Natural killer cell (primary cell): ENCODE results near the gene CCDC187. TPM values are rescaled to one million over a fixed set of nuclear protein-coding genes. Genes with fewer than 3 reads are reported as not detected.

Experiments used
- ATAC-seq, 3 donors: fragments of 150-1000 bp in 2 of 3; fragments of 200-7000 bp in 1 of 3; cut with Tn5 transposase; 1 replicate in 1 of 3; 2 replicates in 2 of 3; pipeline ENCODE4 v1.10.0; 2021; ENCODE audit warnings: mild to moderate bottlenecking in 2 of 3, moderate library complexity in 2 of 3
- DNase-seq, 2 donors: peaks; one replicate each; pipeline versions ENCODE4 v3.0.0 to v3.0.0-alpha.2; 2013 to 2021; ENCODE audit warnings: mixed read lengths in 1 of 2
- H3K27ac ChIP-seq: one replicate; pipeline ENCODE4 v1.5.1; 2013; ENCODE audit warnings: mild to moderate bottlenecking, low read length
- H3K27me3 ChIP-seq: one replicate; pipeline ENCODE4 v1.6.1; 2013; ENCODE audit warnings: low read length; ENCODE audit not compliant: control insufficient read depth, insufficient read depth
- H3K36me3 ChIP-seq: one replicate; pipeline ENCODE4 v1.6.1; 2013; ENCODE audit warnings: low read length; ENCODE audit not compliant: control insufficient read depth, insufficient read depth
- H3K4me1 ChIP-seq: one replicate; pipeline ENCODE4 v1.6.1; 2013; ENCODE audit warnings: low read length; ENCODE audit not compliant: control insufficient read depth, insufficient read depth
- H3K4me3 ChIP-seq: one replicate; pipeline ENCODE4 v1.5.1; 2013; ENCODE audit warnings: low read length
- H3K9me3 ChIP-seq: one replicate; pipeline ENCODE4 v1.6.1; 2013; ENCODE audit warnings: low read length; ENCODE audit not compliant: control insufficient read depth, insufficient read depth
- H3K27ac Mint-ChIP-seq, 2 donors: one replicate each; pipeline ENCODE4 v1.8.0; 2022; ENCODE audit warnings: mild to moderate bottlenecking in 2 of 2, mixed read lengths in 2 of 2, moderate library complexity in 1 of 2
- H3K27me3 Mint-ChIP-seq, 2 donors: one replicate each; pipeline ENCODE4 v1.8.0; 2022; ENCODE audit warnings: low read depth in 2 of 2, mixed read lengths in 2 of 2
- H3K36me3 Mint-ChIP-seq: one replicate; pipeline ENCODE4 v1.8.0; 2022; ENCODE audit warnings: mixed read lengths
- H3K4me1 Mint-ChIP-seq, 2 donors: one replicate each; pipeline ENCODE4 v1.8.0; 2022; ENCODE audit warnings: mixed read lengths in 2 of 2
- H3K4me3 Mint-ChIP-seq: one replicate; pipeline ENCODE4 v1.8.0; 2022; ENCODE audit warnings: mild to moderate bottlenecking, moderate library complexity, mixed read lengths
- H3K9me3 Mint-ChIP-seq, 2 donors: one replicate each; pipeline ENCODE4 v1.8.0; 2022; ENCODE audit warnings: mixed read lengths in 2 of 2
- WGBS: methylation state at CpG from one replicate; pipeline ENCODE4 v1.1.7; 2013; ENCODE audit warnings: missing lambda C conversion rate; ENCODE audit not compliant: insufficient coverage; 5-methylcytosine and 5-hydroxymethylcytosine counted together
- intact Hi-C: fragments of 100-400 bp; cut with micrococcal nuclease; formaldehyde crosslinking; loops from one replicate; pipeline ENCODE4 v1.14.2; 2022
- total RNA-seq, 4 donors: library from RNA; stranded (reverse); fragments of 120-200 nt in 1 of 4; gene quantifications; one replicate each; pipeline versions ENCODE4 v1.2.3 to v1.2.4, GENCODE V29; 2013 to 2022
- TF ChIP-seq, protein P1 (sequence below): fragments of 200-600 bp; IDR thresholded peaks from one replicate; pipeline ENCODE4 v1.8.0; 2022; ENCODE audit warnings: antibody characterized with exemption

CCDC187 gene
- total RNA-seq, 3 donors from 2014 or later (not counting 1 experiment from before 2014, with no cell fraction given): 0.18 TPM; not detected in 2

DNA sequence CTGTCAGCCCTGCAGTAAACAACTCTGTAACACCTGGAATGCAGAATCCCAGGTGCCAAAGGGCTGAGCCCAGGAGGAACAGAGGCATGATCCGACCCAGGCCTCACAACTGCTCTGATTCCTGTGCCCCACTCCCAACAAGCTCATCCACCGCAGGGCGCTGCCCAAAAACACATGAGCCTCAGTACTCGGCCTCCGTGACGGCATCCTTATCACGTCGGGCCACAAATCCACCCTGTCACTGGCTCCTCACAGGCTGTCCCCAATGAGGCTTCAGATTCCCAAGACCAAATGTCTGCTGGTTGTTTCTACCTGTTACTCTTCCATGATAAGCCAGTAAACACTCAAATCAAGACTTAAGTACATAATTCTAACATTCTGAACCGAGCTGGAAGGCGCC, 73.5 kb downstream of the CCDC187 start:
- peaks cover 6% of the 10 kb centered on the region for H3K36me3 ChIP-seq
- H3K4me1 ChIP-seq: peaks cover 25% of the 10 kb centered on the region
- Mint-ChIP-seq H3K27me3 (no peaks in the 10 kb centered on the region), H3K4me3 (no peak overlapping the region), H3K9me3 (no peaks in the 10 kb centered on the region), H3K4me1 (peaks cover 26 to 35% of the 10 kb centered on the region in 2 donors), H3K36me3 (no peaks in the 10 kb centered on the region), H3K27ac (no peak overlapping the region)
- H3K9me3 ChIP-seq: no peaks in the 10 kb centered on the region
- H3K27me3 ChIP-seq: no peaks in the 10 kb centered on the region
- TF ChIP-seq, protein P1, sequence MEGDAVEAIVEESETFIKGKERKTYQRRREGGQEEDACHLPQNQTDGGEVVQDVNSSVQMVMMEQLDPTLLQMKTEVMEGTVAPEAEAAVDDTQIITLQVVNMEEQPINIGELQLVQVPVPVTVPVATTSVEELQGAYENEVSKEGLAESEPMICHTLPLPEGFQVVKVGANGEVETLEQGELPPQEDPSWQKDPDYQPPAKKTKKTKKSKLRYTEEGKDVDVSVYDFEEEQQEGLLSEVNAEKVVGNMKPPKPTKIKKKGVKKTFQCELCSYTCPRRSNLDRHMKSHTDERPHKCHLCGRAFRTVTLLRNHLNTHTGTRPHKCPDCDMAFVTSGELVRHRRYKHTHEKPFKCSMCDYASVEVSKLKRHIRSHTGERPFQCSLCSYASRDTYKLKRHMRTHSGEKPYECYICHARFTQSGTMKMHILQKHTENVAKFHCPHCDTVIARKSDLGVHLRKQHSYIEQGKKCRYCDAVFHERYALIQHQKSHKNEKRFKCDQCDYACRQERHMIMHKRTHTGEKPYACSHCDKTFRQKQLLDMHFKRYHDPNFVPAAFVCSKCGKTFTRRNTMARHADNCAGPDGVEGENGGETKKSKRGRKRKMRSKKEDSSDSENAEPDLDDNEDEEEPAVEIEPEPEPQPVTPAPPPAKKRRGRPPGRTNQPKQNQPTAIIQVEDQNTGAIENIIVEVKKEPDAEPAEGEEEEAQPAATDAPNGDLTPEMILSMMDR: no peak
- DNase-seq (no peak), ATAC-seq (no peak)
- H3K27ac ChIP-seq: no peak overlapping the region
- 97% methylated on average over 10 of the region's 10 CpGs for WGBS
- intact Hi-C loops: no loop called here
- no peak overlapping the region for H3K4me3 ChIP-seq

DNA sequence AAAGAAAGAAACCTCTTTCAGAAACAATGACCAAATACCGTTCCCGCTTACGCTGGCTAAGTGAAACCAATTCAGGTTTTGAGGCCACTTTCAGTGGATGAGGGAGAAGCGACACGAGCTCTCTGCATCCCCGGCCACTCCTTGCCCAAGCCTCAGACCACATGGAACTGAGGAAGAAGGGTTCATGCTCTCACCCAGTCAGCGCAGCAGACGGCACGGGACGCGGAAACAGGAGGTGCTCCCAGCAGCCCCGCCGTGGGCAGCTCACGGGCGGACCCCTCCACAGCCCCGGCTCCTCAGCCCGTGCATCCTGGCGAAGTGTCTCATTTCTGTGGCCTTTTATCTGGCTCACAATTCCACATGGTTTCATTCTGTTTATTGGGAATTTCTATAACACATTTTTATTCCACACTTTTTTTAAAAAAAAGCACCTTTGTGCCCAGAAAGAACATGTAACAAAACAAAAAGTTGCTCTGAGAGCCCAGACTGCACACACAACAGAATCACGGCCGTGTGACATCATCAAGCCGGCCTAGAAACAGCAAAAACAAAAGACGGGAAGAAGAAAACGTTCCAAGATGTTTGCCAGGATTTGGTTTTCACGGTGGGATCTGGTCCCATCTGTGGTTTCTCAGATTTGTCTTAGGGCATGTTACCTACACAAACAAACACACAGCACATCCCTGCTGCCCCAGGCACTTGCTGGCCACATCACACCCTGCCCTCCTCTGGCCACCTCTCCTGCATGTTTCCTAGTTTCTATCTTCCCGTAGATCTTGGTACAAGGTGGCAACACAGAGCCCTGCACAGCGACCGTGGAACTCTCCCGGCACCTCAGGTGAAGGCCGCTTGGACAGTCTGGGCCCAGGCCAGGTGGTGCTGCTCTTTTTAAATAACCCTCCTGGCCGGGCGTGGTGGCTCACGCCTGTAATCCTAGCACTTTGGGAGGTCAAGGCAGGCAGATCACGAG, 74.5 kb downstream of the CCDC187 start:
- no peak overlapping the region for H3K4me3 Mint-ChIP-seq
- H3K36me3 Mint-ChIP-seq: no peaks in the 10 kb centered on the region
- no peak overlapping the region for H3K27ac Mint-ChIP-seq
- DNase-seq (no peak), ATAC-seq (no peak)
- TF ChIP-seq, protein P1: no peak
- no peak overlapping the region for H3K4me3 ChIP-seq
- no peaks in the 10 kb centered on the region for H3K9me3 ChIP-seq
- H3K36me3 ChIP-seq: peaks cover 2% of the 10 kb centered on the region
- 94% methylated on average over 33 of the region's 33 CpGs for WGBS
- H3K9me3 Mint-ChIP-seq: no peaks in the 10 kb centered on the region
- H3K4me1 ChIP-seq: peaks cover 29% of the 10 kb centered on the region
- H3K27ac ChIP-seq: no peak overlapping the region
- H3K27me3 ChIP-seq: no peaks in the 10 kb centered on the region
- H3K4me1 Mint-ChIP-seq: peaks cover 28 to 33% of the 10 kb centered on the region in 2 donors
- no peaks in the 10 kb centered on the region for H3K27me3 Mint-ChIP-seq
- intact Hi-C loops: no loop called here

DNA sequence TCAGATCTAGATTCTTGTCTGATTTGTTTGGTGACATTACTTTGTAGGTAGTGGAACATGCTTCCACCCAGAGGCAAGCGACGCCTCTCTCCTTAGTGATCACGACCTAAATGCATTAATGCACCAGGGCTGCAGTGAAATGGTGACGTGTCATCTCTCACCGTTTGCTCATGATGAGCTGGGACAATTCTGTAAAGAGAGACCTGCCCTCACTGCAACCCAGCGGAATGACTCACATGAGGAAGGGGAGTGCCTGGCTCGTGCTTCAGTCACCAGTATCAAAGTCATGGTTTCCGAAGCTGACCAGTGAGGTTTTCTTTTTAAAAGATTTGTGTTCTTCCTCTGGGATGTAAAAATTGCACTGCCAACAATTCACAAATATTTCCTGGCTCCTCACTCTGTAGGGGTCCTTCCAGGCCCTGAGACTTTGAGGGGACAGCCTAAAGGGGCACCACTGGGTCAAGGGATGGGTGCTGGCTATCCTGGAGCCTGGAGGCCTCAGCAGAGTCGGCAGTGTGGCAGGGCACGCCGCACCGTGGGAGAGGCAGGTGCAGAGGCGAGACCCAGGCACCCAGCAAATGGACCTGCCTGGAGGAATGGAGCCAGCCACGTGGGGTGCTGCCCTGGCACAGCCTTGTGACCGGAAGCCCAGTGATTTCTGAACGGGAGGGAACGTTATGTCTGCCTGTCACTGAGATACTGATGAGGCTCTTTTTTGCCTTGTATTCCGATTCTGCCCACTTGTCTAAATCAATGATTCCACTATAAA, 75.6 kb downstream of the CCDC187 start:
- Mint-ChIP-seq H3K4me3 (no peak overlapping the region), H3K36me3 (no peaks in the 10 kb centered on the region), H3K4me1 (peaks cover 21 to 26% of the 10 kb centered on the region in 2 donors), H3K27me3 (no peaks in the 10 kb centered on the region), H3K27ac (no peak overlapping the region), H3K9me3 (no peaks in the 10 kb centered on the region)
- Histone ChIP-seq H3K27ac (no peak overlapping the region), H3K27me3 (no peaks in the 10 kb centered on the region), H3K36me3 (peaks cover 9% of the 10 kb centered on the region), H3K4me3 (no peak overlapping the region), H3K4me1 (peaks cover 32% of the 10 kb centered on the region), H3K9me3 (no peaks in the 10 kb centered on the region)
- TF ChIP-seq, protein P1: no peak
- intact Hi-C loops: no loop called here
- WGBS: 88% methylated on average over 17 of the region's 18 CpGs
- DNase-seq (no peak), ATAC-seq (no peak)
